ENCODE results near the gene RITA1. TPM values are rescaled to one million over a fixed set of nuclear protein-coding genes. Genes with fewer than 3 reads are reported as not detected.

RITA1 gene
- total and polyA plus RNA-seq, 3 donors from 2014 or later: 14.3 to 22.1 (median 20.9) TPM

- no peaks in the 10 kb centered on the region for H3K36me3 ChIP-seq (ENCODE audit: low read depth, missing control alignments)
- H3K4me3 ChIP-seq: peak overlapping the region in 1 of 2 donors; percentile 96
- WGBS, 2 donors: 31 to 54% methylated on average over 5 to 16 of the region's 16 CpGs
- DNase-seq: no peak
- no peaks in the 10 kb centered on the region for H3K27me3 ChIP-seq
- H3K27ac ChIP-seq: no peak overlapping the region
- no peaks in the 10 kb centered on the region for H3K9me3 ChIP-seq
- TF ChIP-seq CTCF (IDR thresholded peaks at IDR 0.05) (no peak), POLR2A (IDR thresholded peaks at IDR 0.05) (no peak)
- intact Hi-C loops (cut with DNase I; ENCODE audit: low total_unique reads): no loop called here
- H3K4me1 ChIP-seq: peaks cover 12% of the 10 kb centered on the region
These were observed 1.3 kb downstream of the RITA1 start for GRCh38 chr12:113186666-113187325.

GRCh38 chr12:113189361-113189760 lies 3.8 kb downstream of the RITA1 start:
- Histone ChIP-seq H3K36me3 (ENCODE audit: low read depth, missing control alignments) (no peaks in the 10 kb centered on the region), H3K9me3 (no peaks in the 10 kb centered on the region), H3K27ac (no peak overlapping the region), H3K4me3 (no peak overlapping the region), H3K4me1 (peaks cover 11% of the 10 kb centered on the region), H3K27me3 (no peaks in the 10 kb centered on the region)
- no peak for DNase-seq
- intact Hi-C loops (cut with DNase I; ENCODE audit: low total_unique reads): no loop called here
- TF ChIP-seq CTCF (IDR thresholded peaks at IDR 0.05) (no peak), POLR2A (IDR thresholded peaks at IDR 0.05) (no peak)
- 92 to 96% methylated on average over 2 of the region's 2 CpGs for WGBS, 2 donors

- no peaks in the 10 kb centered on the region for H3K27me3 ChIP-seq
- DNase-seq: peak; percentile 46
- no peak for TF ChIP-seq POLR2A (IDR thresholded peaks at IDR 0.05)
- TF ChIP-seq CTCF (IDR thresholded peaks at IDR 0.05): no peak
- no peaks in the 10 kb centered on the region for H3K36me3 ChIP-seq (ENCODE audit: low read depth, missing control alignments)
- H3K9me3 ChIP-seq: no peaks in the 10 kb centered on the region
- 85 to 90% methylated on average over 4 of the region's 4 CpGs for WGBS, 2 donors
- intact Hi-C loops (cut with DNase I; ENCODE audit: low total_unique reads): loop anchor here (10.0 kb wide), 1 partner anchor 244 kb away; no protein-coding TSS in a partner anchor
- no peak overlapping the region for H3K27ac ChIP-seq
- peaks cover 11% of the 10 kb centered on the region for H3K4me1 ChIP-seq
- no peak overlapping the region for H3K4me3 ChIP-seq
These were observed 5.2 kb downstream of the RITA1 start for GRCh38 chr12:113190761-113191160.

- Histone ChIP-seq H3K4me1 (peaks cover 11% of the 10 kb centered on the region), H3K4me3 (no peak overlapping the region), H3K36me3 (ENCODE audit: low read depth, missing control alignments) (no peaks in the 10 kb centered on the region), H3K9me3 (no peaks in the 10 kb centered on the region), H3K27me3 (no peaks in the 10 kb centered on the region), H3K27ac (no peak overlapping the region)
- WGBS, 2 donors: 86 to 92% methylated on average over 13 to 19 of the region's 19 CpGs
- intact Hi-C loops (cut with DNase I; ENCODE audit: low total_unique reads): loop anchor here (10.0 kb wide), 1 partner anchor 244 kb away; no protein-coding TSS in a partner anchor
- DNase-seq: no peak
- TF ChIP-seq CTCF (IDR thresholded peaks at IDR 0.05) (no peak), POLR2A (IDR thresholded peaks at IDR 0.05) (no peak)
These were observed 5.7 kb downstream of the RITA1 start for GRCh38 chr12:113191227-113191626.

- 71 to 80% methylated on average over 4 of the region's 4 CpGs for WGBS, 2 donors
- DNase-seq: no peak
- TF ChIP-seq CTCF (IDR thresholded peaks at IDR 0.05) (no peak), POLR2A (IDR thresholded peaks at IDR 0.05) (no peak)
- Histone ChIP-seq H3K27me3 (no peaks in the 10 kb centered on the region), H3K4me1 (peaks cover 7% of the 10 kb centered on the region), H3K9me3 (no peaks in the 10 kb centered on the region), H3K27ac (no peak overlapping the region), H3K36me3 (ENCODE audit: low read depth, missing control alignments) (no peaks in the 10 kb centered on the region), H3K4me3 (no peak overlapping the region)
- intact Hi-C loops (cut with DNase I; ENCODE audit: low total_unique reads): loop anchor here (10.0 kb wide), 1 partner anchor 240 kb away; no protein-coding TSS in a partner anchor
These were observed 9.5 kb downstream of the RITA1 start for GRCh38 chr12:113194971-113195391.

Data from testis (tissue), 3 donors.